Lower leg skin (tissue), 3 donors: ENCODE data around the gene SPDYE17.
"Not testable (repeated sequence)": the region's sequence is repeated elsewhere in the genome, so short reads cannot be mapped to it uniquely, and the experiment has no call there.

Source experiments
- POLR2A ChIP-seq, 2 donors: fragments of 450-650 bp; IDR thresholded peaks; one replicate each; pipeline ENCODE4 v1.6.1; 2016 to 2017; ENCODE audit warnings: antibody characterized with exemption in 2 of 2, mild to moderate bottlenecking in 1 of 2, moderate library complexity in 1 of 2
- TF ChIP-seq, protein P1 (sequence below), 3 donors: fragments of 450-650 bp; IDR thresholded peaks; one replicate each; pipeline ENCODE4 v1.5.1; 2016; ENCODE audit warnings: antibody characterized with exemption in 3 of 3, mild to moderate bottlenecking in 3 of 3, moderate library complexity in 2 of 3

DNA sequence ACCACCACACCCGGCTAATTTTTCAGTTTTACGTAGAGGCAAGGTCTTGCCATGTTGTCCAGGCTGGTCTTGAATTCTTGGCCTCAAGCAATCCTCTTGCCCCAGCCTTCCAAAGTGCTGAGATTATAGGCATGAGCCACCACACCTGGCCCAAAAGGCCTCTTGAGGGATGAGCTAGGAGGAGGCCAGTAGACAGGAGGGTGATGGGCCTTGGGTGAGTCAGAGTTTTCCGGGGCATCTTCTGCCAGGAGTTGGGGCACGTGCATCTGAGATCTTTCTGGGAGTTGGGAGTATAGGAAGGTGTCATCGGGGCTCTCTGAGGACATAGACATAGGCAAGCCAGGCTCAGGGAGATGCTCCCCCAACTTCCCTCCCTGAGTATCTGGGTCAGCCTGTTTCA lies 48.8 kb downstream of the SPDYE17 start:
- TF ChIP-seq POLR2A (IDR thresholded peaks at IDR 0.05): not testable (repeated sequence)
- TF ChIP-seq, protein P1, sequence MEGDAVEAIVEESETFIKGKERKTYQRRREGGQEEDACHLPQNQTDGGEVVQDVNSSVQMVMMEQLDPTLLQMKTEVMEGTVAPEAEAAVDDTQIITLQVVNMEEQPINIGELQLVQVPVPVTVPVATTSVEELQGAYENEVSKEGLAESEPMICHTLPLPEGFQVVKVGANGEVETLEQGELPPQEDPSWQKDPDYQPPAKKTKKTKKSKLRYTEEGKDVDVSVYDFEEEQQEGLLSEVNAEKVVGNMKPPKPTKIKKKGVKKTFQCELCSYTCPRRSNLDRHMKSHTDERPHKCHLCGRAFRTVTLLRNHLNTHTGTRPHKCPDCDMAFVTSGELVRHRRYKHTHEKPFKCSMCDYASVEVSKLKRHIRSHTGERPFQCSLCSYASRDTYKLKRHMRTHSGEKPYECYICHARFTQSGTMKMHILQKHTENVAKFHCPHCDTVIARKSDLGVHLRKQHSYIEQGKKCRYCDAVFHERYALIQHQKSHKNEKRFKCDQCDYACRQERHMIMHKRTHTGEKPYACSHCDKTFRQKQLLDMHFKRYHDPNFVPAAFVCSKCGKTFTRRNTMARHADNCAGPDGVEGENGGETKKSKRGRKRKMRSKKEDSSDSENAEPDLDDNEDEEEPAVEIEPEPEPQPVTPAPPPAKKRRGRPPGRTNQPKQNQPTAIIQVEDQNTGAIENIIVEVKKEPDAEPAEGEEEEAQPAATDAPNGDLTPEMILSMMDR (IDR thresholded peaks at IDR 0.05): not testable (repeated sequence)
